Thyroid gland (tissue), 4 donors: Measurements from ENCODE around the gene S1PR5.

Experiments
- POLR2A ChIP-seq, 2 donors: fragments of 450-650 bp; IDR thresholded peaks; one replicate each; pipeline ENCODE4 v1.6.1; 2017; ENCODE audit warnings: antibody characterized with exemption in 2 of 2, mild to moderate bottlenecking in 2 of 2, moderate library complexity in 1 of 2
- TF ChIP-seq, protein P1 (sequence below), 6 experiments: fragments of 200-600 bp in 3 of 6; fragments of 450-650 bp in 3 of 6; sonication (generic) in 3 of 6; IDR thresholded peaks; one replicate each; pipeline ENCODE4 v1.5.1; 2016 to 2019; ENCODE audit warnings: antibody characterized with exemption in 6 of 6, mild to moderate bottlenecking in 2 of 6, inconsistent platforms in 1 of 6, moderate library complexity in 1 of 6

DNA sequence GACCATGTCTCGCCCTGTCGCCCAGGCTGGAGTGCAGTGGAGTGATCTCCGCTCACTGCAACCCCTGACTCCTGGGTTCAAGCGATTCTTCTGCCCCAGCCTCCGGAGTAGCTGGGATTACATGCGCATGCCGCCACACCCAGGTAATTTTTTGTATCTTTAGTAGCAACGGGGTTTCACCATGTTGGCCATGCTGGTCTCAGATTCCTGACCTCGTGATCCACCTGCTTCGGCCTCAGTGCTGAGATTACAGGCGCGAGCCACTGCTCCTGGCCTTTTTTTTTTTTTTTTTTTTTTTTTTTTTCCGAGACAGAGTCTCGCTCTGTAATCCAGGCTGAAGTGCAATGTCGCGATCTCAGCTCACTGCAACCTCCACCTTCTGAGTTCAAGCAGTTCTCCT lies 9.2 kb downstream of the S1PR5 start:
- no peak for TF ChIP-seq POLR2A (IDR thresholded peaks at IDR 0.05)
- TF ChIP-seq, protein P1, sequence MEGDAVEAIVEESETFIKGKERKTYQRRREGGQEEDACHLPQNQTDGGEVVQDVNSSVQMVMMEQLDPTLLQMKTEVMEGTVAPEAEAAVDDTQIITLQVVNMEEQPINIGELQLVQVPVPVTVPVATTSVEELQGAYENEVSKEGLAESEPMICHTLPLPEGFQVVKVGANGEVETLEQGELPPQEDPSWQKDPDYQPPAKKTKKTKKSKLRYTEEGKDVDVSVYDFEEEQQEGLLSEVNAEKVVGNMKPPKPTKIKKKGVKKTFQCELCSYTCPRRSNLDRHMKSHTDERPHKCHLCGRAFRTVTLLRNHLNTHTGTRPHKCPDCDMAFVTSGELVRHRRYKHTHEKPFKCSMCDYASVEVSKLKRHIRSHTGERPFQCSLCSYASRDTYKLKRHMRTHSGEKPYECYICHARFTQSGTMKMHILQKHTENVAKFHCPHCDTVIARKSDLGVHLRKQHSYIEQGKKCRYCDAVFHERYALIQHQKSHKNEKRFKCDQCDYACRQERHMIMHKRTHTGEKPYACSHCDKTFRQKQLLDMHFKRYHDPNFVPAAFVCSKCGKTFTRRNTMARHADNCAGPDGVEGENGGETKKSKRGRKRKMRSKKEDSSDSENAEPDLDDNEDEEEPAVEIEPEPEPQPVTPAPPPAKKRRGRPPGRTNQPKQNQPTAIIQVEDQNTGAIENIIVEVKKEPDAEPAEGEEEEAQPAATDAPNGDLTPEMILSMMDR (IDR thresholded peaks at IDR 0.05) = no peak
